OCI-LY7 (cell line): ENCODE measurements around the gene SSNA1. TPM values are rescaled to one million over a fixed set of nuclear protein-coding genes. Genes with fewer than 3 reads are reported as not detected.

Experiments
- BruUV-seq: library from RNA; stranded (reverse); fragments of 400-500 nt; replicated peaks from 2 replicates; lab custom pipeline; 2021; lab: Mats Ljungman, UMichigan
- CTCF ChIA-PET: fragments of 300-600 bp; sonication (Branson Sonifier 250); formaldehyde crosslinking; loops from one replicate; lab custom pipeline; 2022; ENCODE audit warnings: antibody characterized with exemption; ENCODE audit not compliant: unreplicated experiment; lab: Charles Lee
- POLR2A ChIA-PET: fragments of 300-600 bp; sonication (Branson Sonifier 250); formaldehyde crosslinking; loops from one replicate; lab custom pipeline; 2022; ENCODE audit warnings: antibody characterized with exemption; lab: Charles Lee
- DNase-seq: peaks from one replicate; pipeline ENCODE4 v3.0.0-alpha.2; 2015; ENCODE audit warnings: low spot score
- H2AFZ ChIP-seq: fragments of 200-600 bp; sonication (generic), shearing (Covaris generic); 2 replicates; pipeline ENCODE4 v1.6.1; 2014; ENCODE audit warnings: mild to moderate bottlenecking, antibody characterized with exemption, low read length, moderate library complexity
- H3K27ac ChIP-seq: fragments of 200-600 bp; sonication (generic); 2 replicates; pipeline ENCODE4 v1.5.1; 2014; ENCODE audit warnings: mixed run types, low read depth, mild to moderate bottlenecking, moderate library complexity, low read length, inconsistent platforms; ENCODE audit not compliant: poor library complexity, severe bottlenecking
- H3K36me3 ChIP-seq: fragments of 200-600 bp; sonication (generic); 2 replicates; pipeline ENCODE4 v1.6.1; 2014; ENCODE audit warnings: mild to moderate bottlenecking, antibody characterized with exemption, low read length, moderate library complexity, mixed read lengths; ENCODE audit not compliant: insufficient read depth
- H3K4me1 ChIP-seq: fragments of 200-600 bp; sonication (generic); 2 replicates; pipeline ENCODE4 v1.5.1; 2014; ENCODE audit warnings: mild to moderate bottlenecking, low read length; ENCODE audit not compliant: insufficient read depth, poor library complexity, severe bottlenecking
- H3K4me2 ChIP-seq: fragments of 200-600 bp; sonication (generic); 2 replicates; pipeline ENCODE4 v1.6.1; 2014; ENCODE audit warnings: mild to moderate bottlenecking, low read length
- H3K4me3 ChIP-seq: fragments of 200-600 bp; sonication (generic); 2 replicates; pipeline ENCODE4 v1.5.1; 2014; ENCODE audit warnings: mild to moderate bottlenecking, low read depth, low read length; ENCODE audit not compliant: poor library complexity, severe bottlenecking
- H3K79me2 ChIP-seq: fragments of 200-600 bp; sonication (generic); 2 replicates; pipeline ENCODE4 v1.6.1; 2016; ENCODE audit warnings: low read depth, mild to moderate bottlenecking, low read length, moderate library complexity, mixed read lengths; ENCODE audit not compliant: insufficient read depth
- H3K9me2 ChIP-seq: fragments of 200-600 bp; sonication (generic); 2 replicates; pipeline ENCODE4 v1.6.1; 2016; ENCODE audit warnings: mild to moderate bottlenecking, low read length, mixed read lengths; ENCODE audit not compliant: insufficient read depth
- H3K9me3 ChIP-seq: fragments of 200-600 bp; sonication (generic); 2 replicates; pipeline ENCODE4 v1.6.1; 2014; ENCODE audit warnings: mild to moderate bottlenecking, mixed run types, low read length, mixed read lengths
- H4K20me1 ChIP-seq: fragments of 200-600 bp; sonication (generic); 2 replicates; pipeline ENCODE4 v1.6.1; 2014; ENCODE audit warnings: mild to moderate bottlenecking, antibody characterized with exemption, low read length, moderate library complexity, mixed read lengths; ENCODE audit not compliant: insufficient read depth
- EZH2phosphoT487 ChIP-seq: fragments of 200-600 bp; sonication (generic); IDR thresholded peaks from 2 replicates; pipeline ENCODE4 v1.6.1; 2018; ENCODE audit warnings: low read depth, borderline replicate concordance, mild to moderate bottlenecking, mixed run types, antibody characterized with exemption, low read length, moderate library complexity, mixed read lengths
- intact Hi-C: fragments of 100-400 bp; cut with micrococcal nuclease; formaldehyde crosslinking; loops from one replicate; pipeline ENCODE4 v1.10.0; 2022; ENCODE audit not compliant: unreplicated experiment
- total RNA-seq, 2 experiments: library from RNA; depleted of rRNA in 1 of 2; stranded (reverse); fragments of >200 nt in 1 of 2; shearing (Covaris generic) in 1 of 2; gene quantifications; 2 replicates each; pipeline ENCODE4 v1.2.3, GENCODE V29; 2014 to 2022
- TF ChIP-seq, protein P1 (sequence below): fragments of 200-600 bp; sonication (generic); conservative IDR thresholded peaks from 2 replicates; pipeline ENCODE4 v1.5.1; 2014; ENCODE audit warnings: mild to moderate bottlenecking, antibody characterized with exemption, low read length, moderate library complexity, mixed read lengths

The SSNA1 gene
- total RNA-seq, 2 experiments from 2014 or later, result 71.0 to 111 TPM

DNA sequence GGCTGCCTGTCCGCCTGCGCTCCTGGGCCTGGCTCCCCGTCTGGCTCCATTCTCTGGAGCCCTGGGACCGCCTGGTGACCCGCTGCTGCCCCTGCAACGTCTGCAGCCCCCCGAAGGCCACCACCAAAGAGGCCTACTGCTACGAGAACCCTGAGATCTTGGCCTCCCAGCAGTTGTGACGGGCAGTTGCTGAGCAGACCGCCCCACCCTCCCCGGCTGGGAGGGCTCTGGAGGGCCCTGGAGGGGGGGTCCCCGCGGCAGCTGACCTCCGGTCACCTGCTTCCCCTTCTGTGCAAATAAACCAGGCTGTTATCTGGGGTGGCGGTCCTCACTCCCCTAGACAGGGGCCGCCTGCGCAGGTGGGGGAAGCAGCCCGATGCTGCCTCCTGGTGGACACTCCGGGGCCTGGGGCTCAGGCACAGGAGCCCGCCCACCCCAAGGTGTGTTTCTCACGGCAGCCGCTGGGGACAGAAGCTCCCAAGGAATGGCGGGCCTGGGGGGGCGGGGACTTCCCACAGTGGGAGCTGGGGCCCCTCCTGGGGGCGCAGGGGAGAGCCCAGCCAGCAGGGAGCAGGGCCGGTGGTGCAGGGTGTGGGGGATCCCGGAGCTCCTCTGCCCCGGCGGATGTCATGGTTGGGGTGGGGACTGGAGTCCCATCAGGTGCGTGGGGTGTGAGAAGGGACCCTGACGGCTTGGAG is 47.9 kb downstream of the SSNA1 start:
- Histone ChIP-seq H3K9me3 (no peaks in the 10 kb centered on the region), H3K4me2 (peak overlapping the region; percentile 75)
- intact Hi-C loops, result loop anchor here (2.0 kb wide), 2 partner anchors 32 to 168 kb away; no protein-coding TSS in a partner anchor

DNA sequence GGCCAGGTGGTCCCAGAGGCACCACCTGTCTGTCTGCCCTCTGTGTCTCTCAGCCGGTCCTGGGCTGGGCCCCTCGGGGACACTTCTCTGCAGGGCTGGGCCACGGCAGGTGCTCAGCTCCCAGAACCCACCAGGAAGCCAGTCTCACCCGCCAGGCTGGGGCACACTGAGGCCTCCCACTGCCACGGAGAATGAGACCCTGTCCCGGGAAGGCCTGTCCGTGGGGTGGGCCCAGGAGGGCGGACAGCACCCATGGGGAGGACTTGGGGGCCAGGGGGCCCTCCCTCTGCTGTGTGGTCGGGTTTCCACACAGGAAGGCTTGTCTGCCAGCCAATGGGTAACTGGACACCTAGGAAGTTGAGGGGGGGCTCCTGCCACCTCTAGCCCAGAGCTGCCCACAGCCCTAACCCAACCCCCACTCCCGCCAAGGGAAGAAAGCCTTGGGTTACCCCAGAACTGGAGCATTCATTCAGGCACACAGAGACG is 48.5 kb downstream of the SSNA1 start:
- Histone ChIP-seq H3K4me2 (peak overlapping the region; percentile 75), H2AFZ (no peak overlapping the region), H3K36me3 (peaks cover 5% of the 10 kb centered on the region), H3K79me2 (peaks cover 22% of the 10 kb centered on the region), H3K9me2 (no peaks in the 10 kb centered on the region), H4K20me1 (peaks cover 3% of the 10 kb centered on the region), H3K4me3 (peak overlapping the region; percentile 48), H3K9me3 (no peaks in the 10 kb centered on the region), H3K4me1 (peaks cover 49% of the 10 kb centered on the region), H3K27ac (peak overlapping the region; percentile 29)
- intact Hi-C loops, result loop anchor here (2.0 kb wide), 2 partner anchors 32 to 168 kb away; no protein-coding TSS in a partner anchor
- TF ChIP-seq, protein P1, sequence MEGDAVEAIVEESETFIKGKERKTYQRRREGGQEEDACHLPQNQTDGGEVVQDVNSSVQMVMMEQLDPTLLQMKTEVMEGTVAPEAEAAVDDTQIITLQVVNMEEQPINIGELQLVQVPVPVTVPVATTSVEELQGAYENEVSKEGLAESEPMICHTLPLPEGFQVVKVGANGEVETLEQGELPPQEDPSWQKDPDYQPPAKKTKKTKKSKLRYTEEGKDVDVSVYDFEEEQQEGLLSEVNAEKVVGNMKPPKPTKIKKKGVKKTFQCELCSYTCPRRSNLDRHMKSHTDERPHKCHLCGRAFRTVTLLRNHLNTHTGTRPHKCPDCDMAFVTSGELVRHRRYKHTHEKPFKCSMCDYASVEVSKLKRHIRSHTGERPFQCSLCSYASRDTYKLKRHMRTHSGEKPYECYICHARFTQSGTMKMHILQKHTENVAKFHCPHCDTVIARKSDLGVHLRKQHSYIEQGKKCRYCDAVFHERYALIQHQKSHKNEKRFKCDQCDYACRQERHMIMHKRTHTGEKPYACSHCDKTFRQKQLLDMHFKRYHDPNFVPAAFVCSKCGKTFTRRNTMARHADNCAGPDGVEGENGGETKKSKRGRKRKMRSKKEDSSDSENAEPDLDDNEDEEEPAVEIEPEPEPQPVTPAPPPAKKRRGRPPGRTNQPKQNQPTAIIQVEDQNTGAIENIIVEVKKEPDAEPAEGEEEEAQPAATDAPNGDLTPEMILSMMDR, result no peak
- TF ChIP-seq EZH2phosphoT487, result no peak
- CTCF ChIA-PET, result interaction anchor here (1.2 kb wide), 1 partner anchor 107 kb away, joined by 6 read pairs; no protein-coding TSS in a partner anchor
- BruUV-seq, result no TSS peak
- DNase-seq, result no peak
- POLR2A ChIA-PET, result interaction anchor here (0.8 kb wide), 1 partner anchor 17 kb away, joined by 3 read pairs; no protein-coding TSS in a partner anchor

More for the DNA sequence above, 47.9 kb downstream of the SSNA1 start:
- H4K20me1 ChIP-seq, result no peaks in the 10 kb centered on the region
- peaks cover 17% of the 10 kb centered on the region; the same call in 1 of the 2 replicates for H3K79me2 ChIP-seq
- peak overlapping the region; percentile 29 for H3K27ac ChIP-seq
- H3K4me3 ChIP-seq, result peak overlapping the region; percentile 48
- H2AFZ ChIP-seq, result no peak overlapping the region
- ChIA-PET CTCF (interaction anchor here (0.6 to 1.2 kb wide), 3 partner anchors 59 to 107 kb away, joined by 3 to 6 read pairs (median 3); no protein-coding TSS in a partner anchor), POLR2A (no interaction called here)
- BruUV-seq, result no TSS peak
- TF ChIP-seq, protein P1, result peak; percentile 99
- no peak for TF ChIP-seq EZH2phosphoT487
- no peaks in the 10 kb centered on the region; the same call in 1 of the 2 replicates for H3K36me3 ChIP-seq
- peak; percentile 90 for DNase-seq
- H3K9me2 ChIP-seq, result no peaks in the 10 kb centered on the region
- peaks cover 49% of the 10 kb centered on the region for H3K4me1 ChIP-seq
